Stimulated activated CD8-positive, alpha-beta memory T cell treated with anti-CD3 and anti-CD28 coated beads, Interleukin-4, amount 100 ng/mL, for 1 hour (primary cell): Measurements from ENCODE around the gene CSK.
"Not testable (repeated sequence)": the region's sequence is repeated elsewhere in the genome, so short reads cannot be mapped to it uniquely, and the experiment has no call there.

Experiments used
- DNase-seq, 2 donors: peaks; one replicate each; pipeline ENCODE4 v3.0.0-alpha.2; 2020; ENCODE audit warnings: low read depth in 2 of 2, low spot score in 1 of 2

CSK gene

DNA sequence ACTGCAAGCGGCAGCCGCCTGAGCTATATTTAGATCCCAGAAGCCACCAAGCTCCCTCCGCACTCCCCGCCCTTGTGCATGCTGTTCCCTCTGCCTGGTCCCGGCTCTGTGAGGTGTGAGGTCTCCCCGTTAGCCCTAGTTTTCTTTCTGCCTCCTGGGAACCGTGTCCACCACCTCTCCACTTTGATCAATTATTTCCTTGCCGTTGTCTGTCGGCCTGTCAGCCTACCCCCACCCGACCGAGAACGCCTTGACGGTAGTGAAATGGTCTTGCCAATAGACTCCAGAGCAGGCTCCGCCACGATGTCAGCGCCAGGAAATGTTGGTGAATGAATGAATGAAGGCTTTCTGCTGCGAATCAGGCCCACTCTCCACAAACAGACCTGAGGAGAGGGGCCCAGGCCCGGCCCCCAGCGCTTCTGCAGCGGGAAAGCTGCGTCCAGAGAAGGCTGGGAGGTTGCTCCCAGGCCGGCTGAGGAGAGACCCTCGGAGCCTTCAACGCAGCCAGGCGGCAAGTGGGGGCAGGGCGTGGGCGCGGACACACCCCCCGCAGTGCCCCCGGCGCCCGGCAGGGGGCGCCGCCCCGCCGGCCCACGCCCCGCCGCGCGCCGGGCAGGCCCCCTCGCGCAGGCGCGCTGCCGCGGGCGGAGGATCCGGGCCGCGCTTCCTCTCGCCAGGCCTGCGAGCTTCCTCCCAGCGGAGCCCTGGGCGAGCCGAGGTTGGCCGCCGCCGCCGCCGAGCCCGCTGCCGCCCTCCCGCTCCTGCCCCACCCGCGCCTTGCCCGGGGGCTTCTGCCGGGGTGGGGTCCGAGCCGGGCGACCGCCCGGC lies at the start of gene CSK:
Gene CSK (plus strand): TSS at position 650 of the 828 bp plus-strand sequence. CDS start 16,218 bp downstream, outside the sequence.
- peak; percentile 52 to 61 for DNase-seq

DNA sequence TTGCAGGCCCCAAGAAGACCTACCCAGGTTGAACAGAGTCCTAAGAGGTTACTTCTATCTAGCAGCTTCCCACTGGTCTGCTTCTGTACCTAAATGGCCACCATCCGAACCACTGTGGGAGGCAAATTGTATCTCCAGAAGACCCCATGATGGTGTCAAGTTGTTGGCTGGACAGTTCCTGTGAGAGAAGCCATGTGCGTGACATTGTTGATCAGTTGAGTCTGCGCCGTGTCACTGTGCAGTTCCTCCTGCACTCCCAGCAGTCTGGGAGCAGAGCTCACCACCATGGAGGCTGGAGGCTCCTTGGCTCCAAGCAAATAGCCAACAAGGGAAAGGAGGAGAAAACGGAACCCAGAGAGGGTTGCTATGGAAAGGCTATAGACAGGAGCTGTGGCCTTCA lies 49.0 kb upstream of the CSK start:
- DNase-seq: no peak

DNA sequence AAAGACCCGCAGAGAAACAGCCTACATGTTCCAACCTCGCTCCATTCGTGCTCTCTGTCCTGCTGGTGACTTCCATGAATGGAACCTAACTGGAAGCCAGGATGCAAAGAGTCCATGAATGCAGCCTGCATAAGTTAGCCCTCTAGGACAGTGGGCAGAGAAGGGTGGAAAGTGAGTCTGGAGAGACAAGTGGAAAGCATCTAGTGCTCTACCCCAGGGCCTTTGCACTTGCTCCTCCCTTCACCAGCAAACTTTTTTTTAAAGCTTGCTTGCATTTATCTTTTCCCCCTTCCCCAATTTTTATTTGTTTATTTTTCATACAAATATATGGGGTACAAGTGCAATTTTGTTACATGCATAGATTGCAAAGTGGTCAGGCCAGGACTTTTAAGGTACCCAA lies 48.6 kb upstream of the CSK start:
- DNase-seq: no peak

DNA sequence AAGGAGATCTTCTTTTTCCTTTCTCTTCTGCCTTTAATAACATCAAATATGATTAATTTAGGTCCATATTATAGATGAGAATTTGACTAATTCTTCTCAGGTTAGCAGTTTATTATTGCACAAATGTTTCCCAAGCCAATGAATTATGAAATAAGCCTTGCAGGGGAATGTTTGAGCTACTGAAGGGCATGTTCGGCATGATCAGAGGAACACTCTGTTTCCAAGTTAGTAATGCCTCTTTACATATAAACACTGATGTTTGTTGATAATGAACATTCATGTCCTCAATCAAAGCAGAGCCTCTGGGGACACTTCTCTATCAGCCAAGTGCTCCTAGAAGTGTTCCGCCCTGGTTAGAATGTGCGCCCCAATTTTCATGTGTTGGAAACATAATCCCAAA lies 46.6 kb upstream of the CSK start:
- DNase-seq: no peak

DNA sequence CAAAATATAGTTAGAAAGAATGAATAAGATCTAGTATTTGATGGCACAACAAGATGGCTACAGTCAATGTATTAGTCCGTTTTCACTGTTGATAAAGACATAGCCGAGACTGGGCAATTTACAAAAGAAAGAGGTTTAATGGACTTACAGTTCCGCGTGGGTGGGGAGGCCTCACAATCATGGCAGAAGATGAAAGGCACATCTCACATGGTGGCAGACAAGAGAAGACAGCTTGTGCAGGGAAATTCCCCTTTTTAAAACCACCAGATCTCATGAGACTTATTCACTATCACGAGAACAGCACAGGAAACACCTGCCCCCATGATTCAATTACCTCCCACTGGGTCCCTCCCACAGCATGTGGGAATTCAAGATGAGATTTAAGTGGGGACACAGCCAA lies 43.6 kb upstream of the CSK start:
- DNase-seq: not testable (repeated sequence)

DNA sequence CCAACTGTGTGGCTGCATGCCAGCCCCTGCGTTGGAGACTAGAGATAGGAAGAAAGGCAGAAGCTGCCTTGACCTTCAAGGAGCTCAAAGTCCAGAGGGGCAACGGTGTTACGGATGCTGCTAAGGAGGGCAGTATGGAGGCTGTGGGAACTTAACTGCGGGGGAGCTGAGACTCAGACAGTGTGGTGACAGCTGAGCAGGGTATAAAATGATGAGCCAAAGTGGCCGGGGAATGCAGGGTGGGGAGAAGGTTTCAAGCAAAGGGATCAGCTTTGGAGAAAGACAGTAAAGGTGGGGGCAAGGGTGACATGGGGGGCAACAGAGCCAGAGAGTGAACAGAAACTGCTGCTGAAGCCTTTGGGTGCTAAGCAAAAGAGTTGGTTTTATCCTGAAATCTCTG lies 39.5 kb upstream of the CSK start:
- no peak for DNase-seq

DNA sequence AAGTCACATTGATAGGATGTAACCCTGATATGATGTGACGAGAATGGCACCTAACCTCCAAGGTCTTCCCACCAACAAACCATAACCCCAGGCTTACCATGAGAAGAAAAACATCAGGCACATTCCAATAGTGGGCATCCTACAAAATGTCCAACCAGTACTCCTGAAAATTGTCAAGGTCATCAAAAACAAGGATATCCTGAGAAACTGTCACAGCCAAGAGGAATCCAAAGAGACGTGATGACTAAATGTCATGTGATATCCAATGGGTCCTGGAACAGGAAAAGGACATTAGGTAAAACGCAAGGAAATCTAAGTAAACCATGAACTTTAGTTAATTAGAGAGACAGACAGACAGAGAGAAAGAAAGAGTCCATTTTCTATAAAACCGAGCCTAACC lies 35.5 kb upstream of the CSK start:
- no peak for DNase-seq

DNA sequence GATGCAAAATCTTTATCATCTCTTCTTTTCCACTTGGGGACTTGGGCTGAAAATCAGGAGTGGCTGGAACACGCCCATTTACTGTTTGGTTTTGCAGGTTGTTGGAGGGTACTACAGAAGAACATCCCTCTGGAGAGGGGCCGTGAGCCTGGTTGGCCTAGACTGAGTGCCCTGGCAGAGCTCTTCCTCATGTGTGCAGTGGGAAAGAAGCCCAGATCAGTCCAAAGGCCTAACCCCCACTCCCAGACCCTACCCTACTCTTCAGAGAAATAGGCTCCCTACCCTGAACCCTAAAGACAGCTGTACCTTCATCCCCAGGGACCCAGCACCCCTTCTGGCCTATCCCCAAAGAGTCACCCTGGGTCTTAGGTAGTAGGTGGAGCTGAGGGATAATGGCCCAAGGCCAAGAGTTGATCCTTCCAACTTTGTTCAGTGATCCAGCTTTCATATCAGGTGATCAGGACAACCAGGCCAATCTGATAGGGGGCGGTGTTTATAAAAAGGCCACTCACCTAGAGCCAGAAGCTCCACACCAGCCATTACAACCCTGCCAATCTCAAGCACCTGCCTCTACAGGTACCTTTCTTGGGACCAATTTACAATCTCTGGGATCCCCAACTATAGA lies 33.4 kb upstream of the CSK start, which contains the start of gene CYP1A2:
Gene CYP1A2 (plus strand): TSS at position 524 of the 625 bp plus-strand sequence. CDS start 894 bp downstream, outside the sequence.
- no peak for DNase-seq

DNA sequence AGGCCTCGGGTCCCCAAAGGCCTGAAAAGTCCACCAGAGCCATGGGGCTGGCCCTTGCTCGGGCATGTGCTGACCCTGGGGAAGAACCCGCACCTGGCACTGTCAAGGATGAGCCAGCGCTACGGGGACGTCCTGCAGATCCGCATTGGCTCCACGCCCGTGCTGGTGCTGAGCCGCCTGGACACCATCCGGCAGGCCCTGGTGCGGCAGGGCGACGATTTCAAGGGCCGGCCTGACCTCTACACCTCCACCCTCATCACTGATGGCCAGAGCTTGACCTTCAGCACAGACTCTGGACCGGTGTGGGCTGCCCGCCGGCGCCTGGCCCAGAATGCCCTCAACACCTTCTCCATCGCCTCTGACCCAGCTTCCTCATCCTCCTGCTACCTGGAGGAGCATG lies 32.0 kb upstream of the CSK start:
- DNase-seq: no peak

DNA sequence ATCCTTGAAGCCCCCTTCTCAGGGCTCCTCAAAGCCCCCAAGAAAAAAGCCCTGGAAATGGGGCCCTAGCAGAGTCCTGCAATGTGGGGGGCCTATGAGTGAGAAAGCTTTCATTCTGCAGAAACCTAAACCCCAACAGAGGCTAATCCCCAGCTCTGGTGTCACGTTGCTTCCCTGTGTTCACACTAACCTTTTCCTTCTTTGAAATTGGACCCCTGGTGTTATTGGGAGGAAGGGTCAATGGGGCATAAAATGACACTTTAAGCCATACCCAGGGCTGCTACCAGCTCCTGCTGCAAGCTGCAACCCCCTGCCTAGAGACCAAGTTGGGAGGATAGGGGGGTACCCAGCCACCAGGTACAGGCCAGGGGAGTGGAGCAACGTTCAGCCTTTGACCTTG lies 31.1 kb upstream of the CSK start:
- DNase-seq: no peak

DNA sequence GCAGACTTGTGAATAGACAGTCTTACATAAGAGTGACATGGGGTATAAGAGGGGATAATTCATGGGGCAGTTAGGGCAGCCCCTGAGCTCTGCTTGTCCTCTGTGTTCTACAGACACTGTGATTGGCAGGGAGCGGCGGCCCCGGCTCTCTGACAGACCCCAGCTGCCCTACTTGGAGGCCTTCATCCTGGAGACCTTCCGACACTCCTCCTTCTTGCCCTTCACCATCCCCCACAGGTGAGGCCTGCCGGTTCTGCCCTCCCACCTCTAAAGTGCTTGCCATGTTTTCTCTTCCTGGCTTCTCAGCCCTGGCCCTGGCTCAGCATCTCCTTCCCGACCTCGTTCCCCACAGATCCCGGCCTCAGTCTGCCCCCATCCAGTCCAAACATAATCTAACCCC lies 29.9 kb upstream of the CSK start:
- no peak for DNase-seq

DNA sequence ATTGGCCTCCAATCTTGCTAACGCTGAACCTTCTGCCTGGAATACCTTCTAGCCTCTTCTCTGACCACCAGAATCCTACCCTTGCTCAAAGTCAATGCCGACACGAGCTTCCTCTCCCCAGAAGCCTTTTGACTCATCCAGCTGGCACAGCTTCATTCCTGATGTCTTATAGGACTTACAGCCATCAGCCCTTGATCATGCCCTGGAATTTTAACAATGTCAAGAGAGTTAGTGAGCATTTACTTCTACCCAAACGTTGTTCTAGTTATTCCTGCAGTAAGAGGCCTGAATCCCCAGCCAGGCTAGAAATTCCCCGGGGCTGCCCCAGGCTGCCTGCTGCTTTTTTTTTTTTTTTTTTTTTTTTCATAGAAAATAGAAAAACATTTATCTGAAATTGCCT lies 29.3 kb upstream of the CSK start:
- no peak for DNase-seq

DNA sequence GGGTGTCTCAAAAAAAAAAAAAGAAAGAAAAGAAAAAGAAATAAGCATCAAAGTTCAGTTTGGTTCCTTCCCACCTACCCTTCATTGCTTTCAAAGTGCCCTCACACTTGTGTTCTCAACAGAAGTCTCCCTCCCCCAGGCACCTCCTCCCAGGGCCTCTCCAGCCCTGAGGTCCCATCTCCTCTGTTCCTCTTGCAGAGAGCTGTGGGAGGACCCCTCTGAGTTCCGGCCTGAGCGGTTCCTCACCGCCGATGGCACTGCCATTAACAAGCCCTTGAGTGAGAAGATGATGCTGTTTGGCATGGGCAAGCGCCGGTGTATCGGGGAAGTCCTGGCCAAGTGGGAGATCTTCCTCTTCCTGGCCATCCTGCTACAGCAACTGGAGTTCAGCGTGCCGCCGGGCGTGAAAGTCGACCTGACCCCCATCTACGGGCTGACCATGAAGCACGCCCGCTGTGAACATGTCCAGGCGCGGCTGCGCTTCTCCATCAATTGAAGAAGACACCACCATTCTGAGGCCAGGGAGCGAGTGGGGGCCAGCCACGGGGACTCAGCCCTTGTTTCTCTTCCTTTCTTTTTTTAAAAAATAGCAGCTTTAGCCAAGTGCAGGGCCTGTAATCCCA lies 27.2 kb upstream of the CSK start:
- DNase-seq: no peak

DNA sequence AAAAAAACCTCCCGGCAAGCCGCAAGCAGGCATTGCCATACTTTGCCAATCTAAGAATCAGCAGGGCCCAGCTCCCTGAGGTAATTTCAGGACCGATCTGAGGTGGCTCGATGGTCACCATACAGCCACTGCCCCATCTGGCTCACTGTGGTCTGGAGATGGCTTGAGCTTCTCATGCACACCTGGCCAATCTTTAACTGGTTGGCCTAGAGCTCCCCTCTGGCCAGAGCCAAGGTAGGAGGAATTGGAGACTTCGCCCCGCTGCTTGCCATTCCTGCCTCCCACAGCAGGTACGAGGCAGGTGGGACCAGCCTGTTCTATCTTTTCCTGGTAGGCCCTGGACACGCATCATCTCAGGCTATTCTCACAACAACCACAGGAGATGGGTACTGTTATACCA lies 23.1 kb upstream of the CSK start:
- no peak for DNase-seq

DNA sequence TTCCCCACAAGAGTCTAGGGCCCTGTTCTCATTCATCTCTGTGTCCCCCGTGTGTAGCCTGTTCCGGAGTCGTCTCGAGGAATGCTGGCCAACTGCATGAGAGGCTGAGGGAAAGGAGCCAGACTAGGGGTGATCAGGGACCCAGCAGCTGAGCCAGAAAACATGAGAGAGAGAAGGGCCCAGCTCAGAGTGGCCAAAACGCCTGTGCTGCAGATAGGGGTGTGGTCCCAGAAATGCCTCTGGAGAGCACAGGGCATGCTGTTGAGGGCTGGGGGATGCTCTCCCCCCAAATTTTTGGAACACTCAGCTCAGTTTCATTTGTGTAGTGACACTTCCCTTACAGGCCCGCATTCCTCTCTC lies 19.1 kb upstream of the CSK start:
- DNase-seq: no peak

DNA sequence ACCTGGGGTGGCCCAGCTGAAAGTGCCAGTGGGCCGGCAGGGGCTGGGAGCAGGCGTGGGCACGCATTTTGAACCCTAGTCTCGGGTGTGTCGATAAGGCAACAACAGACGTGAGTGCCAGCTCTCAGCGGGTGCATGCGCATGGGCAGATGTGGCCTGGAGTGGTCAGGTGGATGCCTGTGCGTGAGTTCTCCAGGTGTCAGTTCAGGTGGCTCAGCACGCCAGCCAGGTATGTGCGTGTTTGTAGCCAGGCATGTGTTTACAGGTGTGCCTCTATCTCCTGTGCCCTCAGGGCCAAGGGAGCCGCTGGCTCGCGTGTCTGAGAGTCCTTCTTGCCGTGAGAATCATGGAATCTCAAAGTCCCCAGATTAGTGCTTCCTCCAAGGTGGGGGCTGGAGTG lies 18.5 kb upstream of the CSK start:
- no peak for DNase-seq

DNA sequence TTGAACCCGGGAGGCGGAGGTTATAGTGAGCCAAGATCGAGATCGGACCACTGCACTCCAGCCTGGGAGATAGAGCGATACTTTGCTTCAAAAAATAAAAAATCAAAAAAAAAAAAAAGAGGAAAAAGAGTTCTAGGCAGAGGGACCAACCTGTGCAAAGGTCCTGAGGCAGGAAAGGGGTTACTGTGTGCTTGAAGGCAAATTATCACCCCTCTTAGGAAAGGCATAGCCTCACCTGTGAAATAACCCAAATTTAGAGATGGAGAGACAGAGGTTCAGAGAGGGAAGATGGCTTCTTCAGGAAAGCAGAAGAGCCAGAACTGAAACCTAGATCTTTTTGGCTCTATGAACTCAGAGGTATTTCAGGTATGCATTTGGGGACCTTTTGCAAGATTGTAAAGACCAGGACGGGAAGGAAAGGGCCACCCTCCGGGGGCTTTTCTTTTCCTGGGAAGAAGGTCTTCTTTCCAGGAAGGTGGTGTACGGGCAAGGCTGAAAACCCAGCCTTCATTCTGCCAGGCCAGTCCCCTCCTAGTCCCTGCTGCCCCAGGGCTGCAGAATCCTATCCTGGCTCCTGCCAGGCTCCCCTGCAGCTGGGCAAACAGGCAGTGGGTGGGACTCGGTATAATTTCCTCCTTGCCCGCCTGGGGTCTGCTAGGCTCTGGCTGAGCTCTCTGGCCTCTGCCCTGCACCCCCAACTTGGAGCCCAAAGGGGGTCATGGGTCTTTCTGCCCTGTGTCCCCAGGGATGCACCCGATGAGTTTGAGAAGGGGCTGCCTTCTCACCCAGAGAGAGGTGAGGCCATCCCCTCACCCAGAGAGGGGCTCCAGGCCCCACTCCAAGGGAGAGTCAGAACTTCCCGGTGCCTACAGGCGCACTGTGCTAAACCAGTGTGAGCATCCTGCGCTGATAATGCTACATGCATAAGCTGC lies 14.4 kb upstream of the CSK start:
- DNase-seq: no peak

DNA sequence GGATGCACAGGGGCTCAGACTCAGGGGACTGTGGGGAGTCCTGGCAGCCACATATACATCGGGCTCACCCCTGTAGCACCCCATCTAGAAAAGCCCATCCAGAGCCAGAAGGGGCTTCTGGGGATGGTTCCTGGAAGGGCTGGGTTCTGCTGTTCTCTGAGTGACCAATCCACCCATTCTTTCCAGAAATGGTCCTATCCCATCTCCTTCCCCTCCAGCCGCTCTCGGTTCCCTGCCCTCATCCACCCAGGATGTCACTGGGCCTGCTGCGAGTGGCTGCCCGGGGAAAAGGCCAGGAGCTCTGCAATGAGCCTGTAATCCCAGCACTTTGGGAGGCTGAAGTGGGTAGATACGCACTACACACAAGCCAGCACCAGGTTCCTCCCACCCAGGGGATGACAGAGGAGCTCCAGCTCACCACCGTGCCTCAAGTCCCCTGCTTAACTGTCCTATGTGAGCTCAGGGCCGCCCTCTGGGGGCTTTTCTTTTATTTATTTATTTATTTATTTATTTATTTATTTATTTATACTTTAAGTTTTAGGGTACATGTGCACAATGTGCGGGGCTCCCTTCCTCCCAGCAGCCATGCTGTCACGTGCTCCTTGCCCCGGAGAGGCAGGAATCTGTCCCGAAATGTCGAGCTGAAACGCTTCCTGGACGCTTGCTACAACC lies 13.6 kb upstream of the CSK start:
- DNase-seq: no peak

DNA sequence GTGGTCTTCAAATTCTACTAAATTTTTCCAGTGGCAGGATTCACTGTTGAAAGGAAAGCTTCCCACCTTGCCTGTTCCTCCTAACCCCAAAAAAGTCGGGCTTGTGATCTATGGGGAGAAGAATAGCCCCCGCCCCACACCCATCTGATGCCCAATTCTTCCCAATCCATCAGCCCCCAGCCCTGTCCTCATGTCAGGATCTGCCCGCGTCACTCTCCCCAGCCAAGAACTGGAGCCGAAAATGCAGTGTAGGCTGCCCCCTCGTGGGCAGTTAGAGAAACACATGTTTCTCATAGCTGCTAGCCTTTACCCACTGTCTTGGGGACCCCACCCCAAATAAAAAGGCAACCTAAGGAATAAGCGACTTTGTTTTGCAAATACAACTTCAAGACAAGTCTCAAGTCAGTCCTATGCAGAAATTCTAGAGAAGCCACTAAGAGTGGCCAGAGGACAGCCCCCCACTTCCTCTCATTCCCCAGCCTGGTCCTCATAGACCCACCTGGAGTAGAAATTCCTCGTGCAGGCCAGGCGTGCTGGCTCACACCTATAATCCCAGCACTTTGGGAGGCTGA lies 13.0 kb upstream of the CSK start:
- DNase-seq: no peak

DNA sequence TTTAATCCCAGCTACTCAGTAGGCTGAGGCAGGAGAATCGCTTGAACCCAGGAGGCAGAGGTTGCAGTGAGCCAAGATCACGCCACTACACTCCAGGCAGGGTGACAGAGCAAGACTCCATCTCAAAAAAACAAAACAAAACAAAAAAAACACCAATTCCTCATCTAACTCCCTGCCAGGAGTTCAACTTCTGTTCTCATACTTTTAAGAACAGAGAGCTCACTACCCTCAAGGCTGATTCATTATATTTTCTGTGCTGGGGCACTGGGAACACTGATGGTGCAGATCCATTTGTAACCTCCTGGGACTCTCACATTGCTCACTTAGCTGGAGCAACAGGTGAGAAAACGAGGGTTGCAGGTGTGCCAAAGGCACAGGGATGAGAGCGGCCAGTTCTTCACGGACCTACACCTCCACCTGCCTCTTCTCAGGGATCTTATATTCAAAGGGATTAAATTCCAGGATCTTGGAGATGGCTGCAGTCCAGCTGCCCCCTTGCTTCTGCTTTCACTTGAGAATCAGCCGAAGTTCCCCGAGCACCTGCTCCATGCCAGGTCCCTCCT lies 12.3 kb upstream of the CSK start:
- no peak for DNase-seq
